ENCODE measurements around the gene HERC3.

HERC3 gene

DNA sequence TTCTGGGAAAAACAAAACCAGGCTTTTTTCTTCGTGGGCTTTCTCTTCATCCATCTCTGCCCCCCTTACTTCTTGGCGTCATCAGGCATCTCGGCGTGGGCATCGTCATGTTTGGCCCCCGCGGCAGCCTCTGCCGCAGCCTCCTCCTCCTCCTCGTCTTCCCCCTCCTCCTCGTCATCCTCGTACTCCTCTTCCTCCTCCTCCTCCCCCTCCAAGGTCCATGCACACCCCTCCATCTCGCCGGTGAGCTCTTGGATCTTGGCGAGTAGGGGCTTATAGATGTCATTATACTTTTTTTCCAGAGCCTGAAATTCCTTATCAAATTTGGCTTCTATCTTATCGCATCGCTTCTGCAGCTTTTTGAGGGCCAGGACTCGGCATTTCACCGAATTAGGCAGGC lies 104.9 kb downstream of the HERC3 start:
- Histone ChIP-seq H3K27ac (ENCODE audit: low read depth, low read length, severe bottlenecking) (no peak overlapping the region), H3K36me3 (ENCODE audit: control insufficient read depth, insufficient read depth, low read length) (no peaks in the 10 kb centered on the region), H3K4me1 (ENCODE audit: control insufficient read depth, insufficient read depth, low read length, poor library complexity, severe bottlenecking) (no peaks in the 10 kb centered on the region), H3K4me3 (ENCODE audit: extremely low read depth, insufficient read depth, low read length, poor library complexity, severe bottlenecking) (peak overlapping the region; percentile 47), H3K9me3 (ENCODE audit: control insufficient read depth, low read length) (no peaks in the 10 kb centered on the region)
- WGBS, 2 experiments (ENCODE audit: insufficient coverage in 2 of 2): 53 to 56% methylated on average over 13 to 15 of the region's 18 CpGs

- Histone ChIP-seq H3K27ac (ENCODE audit: low read depth, low read length, severe bottlenecking) (no peak within 1 kb of the TSS), H3K4me3 (ENCODE audit: extremely low read depth, insufficient read depth, low read length, poor library complexity, severe bottlenecking) (peak within 1 kb of the TSS; percentile 47), H3K9me3 (ENCODE audit: control insufficient read depth, low read length) (no peaks in the 10 kb centered on the region), H3K36me3 (ENCODE audit: control insufficient read depth, insufficient read depth, low read length) (no peaks in the 10 kb centered on the region), H3K4me1 (ENCODE audit: control insufficient read depth, insufficient read depth, low read length, poor library complexity, severe bottlenecking) (no peaks in the 10 kb centered on the region)
- 64 to 68% methylated on average over 16 to 39 of the region's 40 CpGs for WGBS, 2 experiments (ENCODE audit: insufficient coverage in 2 of 2)
These were observed 105.5 kb downstream of the HERC3 start, which contains the start of gene NAP1L5 for GRCh38 chr4:88697588-88698329. Gene NAP1L5, minus strand, starts transcription at chr4:88697829. Its CDS starts 75 bp downstream, at chr4:88697754.

DNA sequence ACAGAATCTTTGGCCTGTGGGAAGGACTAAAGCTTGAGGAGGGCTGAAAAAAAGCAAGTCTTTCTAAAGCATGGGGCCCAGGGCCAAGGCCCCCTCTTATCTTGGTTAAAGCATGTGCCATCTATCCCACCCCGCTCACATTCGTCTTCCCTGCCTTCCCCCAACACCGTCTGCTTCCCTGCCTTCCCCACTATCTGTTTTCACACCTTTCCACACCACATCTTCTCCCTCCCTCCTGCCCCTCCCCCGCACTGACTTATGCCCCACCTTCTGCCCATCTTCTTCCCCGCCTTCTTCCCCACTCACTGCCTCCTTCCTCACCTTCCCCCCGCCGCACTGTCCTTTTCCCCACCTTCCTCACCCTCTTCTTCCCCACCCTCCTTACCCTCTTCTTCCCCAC lies 106.2 kb downstream of the HERC3 start:
- Histone ChIP-seq H3K36me3 (ENCODE audit: control insufficient read depth, insufficient read depth, low read length) (no peaks in the 10 kb centered on the region), H3K4me3 (ENCODE audit: extremely low read depth, insufficient read depth, low read length, poor library complexity, severe bottlenecking) (no peak overlapping the region), H3K4me1 (ENCODE audit: control insufficient read depth, insufficient read depth, low read length, poor library complexity, severe bottlenecking) (no peaks in the 10 kb centered on the region), H3K9me3 (ENCODE audit: control insufficient read depth, low read length) (no peaks in the 10 kb centered on the region), H3K27ac (ENCODE audit: low read depth, low read length, severe bottlenecking) (no peak overlapping the region)
- WGBS, 2 experiments (ENCODE audit: insufficient coverage in 2 of 2): 89 to 100% methylated on average over 3 to 7 of the region's 7 CpGs

DNA sequence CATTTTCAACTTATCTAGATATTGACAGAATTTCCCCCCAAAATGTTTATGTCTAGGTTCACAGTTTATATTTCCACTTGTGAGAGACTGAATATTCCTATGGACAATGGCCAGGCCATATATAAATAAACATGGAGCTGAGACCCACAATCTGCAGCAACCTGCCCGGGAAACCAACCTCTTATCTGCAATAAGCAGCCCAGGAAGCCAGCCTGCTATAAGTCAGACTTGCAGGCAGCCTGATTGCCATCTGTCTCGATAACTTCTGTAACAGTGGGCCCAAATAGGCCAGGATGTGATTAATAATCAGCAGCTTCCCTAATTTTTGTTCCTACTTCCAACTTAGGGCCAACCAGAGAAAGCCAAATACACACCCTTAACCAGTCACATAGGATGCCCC lies 110.5 kb downstream of the HERC3 start:
- Histone ChIP-seq H3K9me3 (ENCODE audit: control insufficient read depth, low read length) (no peaks in the 10 kb centered on the region), H3K4me3 (ENCODE audit: extremely low read depth, insufficient read depth, low read length, poor library complexity, severe bottlenecking) (no peak overlapping the region), H3K27ac (ENCODE audit: low read depth, low read length, severe bottlenecking) (no peak overlapping the region), H3K4me1 (ENCODE audit: control insufficient read depth, insufficient read depth, low read length, poor library complexity, severe bottlenecking) (peaks cover 4% of the 10 kb centered on the region), H3K36me3 (ENCODE audit: control insufficient read depth, insufficient read depth, low read length) (no peaks in the 10 kb centered on the region)
- 90 to 92% methylated on average over 2 of the region's 2 CpGs for WGBS, 2 experiments (ENCODE audit: insufficient coverage in 2 of 2)

- H3K4me3 ChIP-seq (ENCODE audit: extremely low read depth, insufficient read depth, low read length, poor library complexity, severe bottlenecking): no peak overlapping the region
- no peaks in the 10 kb centered on the region for H3K9me3 ChIP-seq (ENCODE audit: control insufficient read depth, low read length)
- H3K4me1 ChIP-seq (ENCODE audit: control insufficient read depth, insufficient read depth, low read length, poor library complexity, severe bottlenecking): peaks cover 4% of the 10 kb centered on the region
- H3K27ac ChIP-seq (ENCODE audit: low read depth, low read length, severe bottlenecking): no peak overlapping the region
- no peaks in the 10 kb centered on the region for H3K36me3 ChIP-seq (ENCODE audit: control insufficient read depth, insufficient read depth, low read length)
These were observed 112.9 kb downstream of the HERC3 start for GRCh38 chr4:88705223-88705622.

DNA sequence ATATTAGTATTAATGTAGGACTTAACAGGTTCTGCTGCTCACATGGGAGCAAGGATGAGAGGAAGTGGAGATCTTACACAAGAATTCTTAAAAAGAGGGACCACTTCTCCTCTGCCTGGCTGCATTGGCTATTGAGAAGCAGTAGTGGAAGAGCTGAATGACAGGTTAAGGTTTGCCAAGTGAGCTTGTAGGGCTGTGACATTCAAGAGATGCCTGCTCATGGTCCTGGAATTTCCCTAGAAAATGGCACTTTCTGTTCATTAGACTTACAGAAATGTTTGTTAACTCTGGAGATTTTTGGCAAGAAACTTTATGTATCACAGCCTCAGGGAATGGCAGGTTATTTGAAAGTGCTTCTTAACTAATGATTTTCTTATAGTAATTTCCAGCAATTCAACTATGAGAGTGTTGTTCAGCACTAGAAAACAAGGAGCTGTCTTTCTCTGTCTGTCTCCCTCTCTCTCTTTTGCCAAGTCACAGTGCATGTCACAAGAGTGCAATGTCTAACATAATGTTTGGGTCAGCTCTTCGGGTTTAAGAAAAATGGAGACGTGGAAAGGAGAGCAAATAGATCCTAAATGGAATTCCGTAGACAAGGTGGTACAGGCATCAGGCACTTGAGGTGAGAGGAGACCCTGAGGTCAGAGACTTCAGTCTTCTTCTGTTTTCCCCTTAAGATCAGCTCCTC lies 113.7 kb downstream of the HERC3 start:
- H3K4me1 ChIP-seq (ENCODE audit: control insufficient read depth, insufficient read depth, low read length, poor library complexity, severe bottlenecking): peaks cover 4% of the 10 kb centered on the region
- H3K27ac ChIP-seq (ENCODE audit: low read depth, low read length, severe bottlenecking): no peak overlapping the region
- H3K4me3 ChIP-seq (ENCODE audit: extremely low read depth, insufficient read depth, low read length, poor library complexity, severe bottlenecking): no peak overlapping the region
- WGBS, 2 experiments (ENCODE audit: insufficient coverage in 2 of 2): 75 to 92% methylated on average over 3 of the region's 3 CpGs
- no peaks in the 10 kb centered on the region for H3K9me3 ChIP-seq (ENCODE audit: control insufficient read depth, low read length)
- H3K36me3 ChIP-seq (ENCODE audit: control insufficient read depth, insufficient read depth, low read length): no peaks in the 10 kb centered on the region

DNA sequence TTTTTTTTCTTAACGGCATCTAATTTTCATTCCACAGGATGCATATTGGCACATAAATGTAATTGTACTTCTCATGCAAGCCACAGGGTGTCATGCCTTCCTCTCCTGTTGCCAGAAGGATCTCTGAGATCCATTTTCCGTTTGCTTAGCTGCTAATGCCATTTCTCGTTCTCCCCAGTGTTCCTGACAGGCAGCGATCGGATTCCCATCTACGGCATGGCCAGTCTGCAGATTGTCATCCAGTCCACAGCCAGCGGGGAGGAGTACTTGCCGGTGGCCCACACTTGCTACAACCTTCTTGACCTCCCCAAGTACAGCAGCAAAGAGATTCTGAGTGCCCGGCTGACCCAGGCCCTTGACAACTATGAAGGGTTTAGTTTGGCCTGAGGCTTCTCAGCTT lies 114.3 kb downstream of the HERC3 start:
- Histone ChIP-seq H3K4me1 (ENCODE audit: control insufficient read depth, insufficient read depth, low read length, poor library complexity, severe bottlenecking) (peaks cover 4% of the 10 kb centered on the region), H3K27ac (ENCODE audit: low read depth, low read length, severe bottlenecking) (no peak overlapping the region), H3K36me3 (ENCODE audit: control insufficient read depth, insufficient read depth, low read length) (no peaks in the 10 kb centered on the region), H3K9me3 (ENCODE audit: control insufficient read depth, low read length) (no peaks in the 10 kb centered on the region), H3K4me3 (ENCODE audit: extremely low read depth, insufficient read depth, low read length, poor library complexity, severe bottlenecking) (no peak overlapping the region)
- WGBS, 2 experiments (ENCODE audit: insufficient coverage in 2 of 2): 70 to 72% methylated on average over 5 to 8 of the region's 9 CpGs

DNA sequence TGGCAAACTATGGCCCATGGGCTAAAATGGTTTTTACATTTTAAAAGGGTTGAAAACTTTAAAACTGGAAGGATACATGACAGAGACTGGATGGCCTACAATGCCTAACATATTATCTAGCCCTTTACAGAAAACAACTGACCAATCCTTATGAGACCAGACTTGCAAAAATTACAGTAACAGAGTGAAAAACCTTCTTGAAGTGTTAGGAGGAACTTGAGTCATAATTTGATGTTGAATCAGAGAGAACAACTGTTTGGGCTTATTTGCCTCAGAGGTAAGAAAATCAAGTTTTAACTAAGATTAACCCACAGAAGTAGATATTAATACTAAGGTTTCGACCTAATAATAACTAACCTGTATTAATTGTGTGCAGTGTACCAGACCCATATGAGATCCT lies 117.7 kb downstream of the HERC3 start:
- H3K9me3 ChIP-seq (ENCODE audit: control insufficient read depth, low read length): no peaks in the 10 kb centered on the region
- no peaks in the 10 kb centered on the region for H3K36me3 ChIP-seq (ENCODE audit: control insufficient read depth, insufficient read depth, low read length)
- H3K27ac ChIP-seq (ENCODE audit: low read depth, low read length, severe bottlenecking): no peak overlapping the region
- no CpG with 5 or more reads among the region's 1 CpG for WGBS, 2 experiments (ENCODE audit: insufficient coverage in 2 of 2)
- peaks cover 4% of the 10 kb centered on the region for H3K4me1 ChIP-seq (ENCODE audit: control insufficient read depth, insufficient read depth, low read length, poor library complexity, severe bottlenecking)
- H3K4me3 ChIP-seq (ENCODE audit: extremely low read depth, insufficient read depth, low read length, poor library complexity, severe bottlenecking): no peak overlapping the region

DNA sequence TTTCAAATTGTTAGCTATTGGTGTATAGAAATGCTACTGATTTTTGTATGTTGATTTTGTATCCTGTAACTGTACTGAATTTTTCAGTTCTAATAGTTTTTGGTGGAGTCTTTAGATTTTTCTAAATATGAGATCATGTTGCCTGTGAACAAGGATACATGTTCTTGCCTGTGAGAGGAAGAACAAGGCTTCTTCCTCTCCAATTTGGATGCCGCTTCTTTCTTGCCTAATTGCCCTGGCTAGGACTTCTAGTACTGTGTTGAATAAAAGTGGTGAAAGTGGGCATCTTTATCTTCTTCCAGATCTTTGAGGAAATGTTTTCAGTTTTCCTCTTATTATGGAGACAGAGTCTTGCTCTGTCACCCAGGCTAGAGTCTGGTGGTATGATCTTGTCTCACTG lies 121.5 kb downstream of the HERC3 start:
- Histone ChIP-seq H3K4me3 (ENCODE audit: extremely low read depth, insufficient read depth, low read length, poor library complexity, severe bottlenecking) (no peak overlapping the region), H3K9me3 (ENCODE audit: control insufficient read depth, low read length) (peaks cover 13% of the 10 kb centered on the region), H3K27ac (ENCODE audit: low read depth, low read length, severe bottlenecking) (no peak overlapping the region), H3K4me1 (ENCODE audit: control insufficient read depth, insufficient read depth, low read length, poor library complexity, severe bottlenecking) (no peaks in the 10 kb centered on the region), H3K36me3 (ENCODE audit: control insufficient read depth, insufficient read depth, low read length) (peaks cover 3% of the 10 kb centered on the region)
- WGBS, 2 experiments (ENCODE audit: insufficient coverage in 2 of 2): 67 to 100% methylated on average over 1 of the region's 1 CpG

- Histone ChIP-seq H3K36me3 (ENCODE audit: control insufficient read depth, insufficient read depth, low read length) (peaks cover 3% of the 10 kb centered on the region), H3K27ac (ENCODE audit: low read depth, low read length, severe bottlenecking) (no peak overlapping the region), H3K4me3 (ENCODE audit: extremely low read depth, insufficient read depth, low read length, poor library complexity, severe bottlenecking) (no peak overlapping the region), H3K9me3 (ENCODE audit: control insufficient read depth, low read length) (peaks cover 13% of the 10 kb centered on the region), H3K4me1 (ENCODE audit: control insufficient read depth, insufficient read depth, low read length, poor library complexity, severe bottlenecking) (no peaks in the 10 kb centered on the region)
- WGBS, 2 experiments (ENCODE audit: insufficient coverage in 2 of 2): 78 to 92% methylated on average over 3 to 4 of the region's 5 CpGs
These were observed 125.8 kb downstream of the HERC3 start for GRCh38 chr4:88718098-88718497.

DNA sequence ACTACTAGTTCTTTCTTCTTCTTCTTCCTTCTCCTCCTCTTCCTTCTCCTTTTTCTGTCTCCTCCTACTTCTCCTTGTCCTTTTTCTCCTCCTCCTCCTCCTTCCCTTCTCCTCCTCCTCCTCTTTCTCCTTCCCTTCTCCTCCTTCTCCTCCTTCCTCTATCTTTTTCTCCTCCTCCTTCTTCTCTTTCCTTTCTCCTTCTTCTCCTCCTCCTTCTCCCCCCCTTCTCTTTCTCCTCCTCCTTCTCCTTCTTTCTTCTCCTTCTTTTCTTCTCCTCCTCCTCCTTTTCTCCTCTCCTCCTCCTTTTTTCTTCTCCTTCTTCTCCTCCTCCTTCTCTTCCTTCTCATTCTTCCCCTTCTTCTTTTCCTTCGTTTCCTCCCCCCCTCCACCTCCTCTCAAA lies 127.1 kb downstream of the HERC3 start:
- Histone ChIP-seq H3K27ac (ENCODE audit: low read depth, low read length, severe bottlenecking) (no peak overlapping the region), H3K4me1 (ENCODE audit: control insufficient read depth, insufficient read depth, low read length, poor library complexity, severe bottlenecking) (no peaks in the 10 kb centered on the region), H3K4me3 (ENCODE audit: extremely low read depth, insufficient read depth, low read length, poor library complexity, severe bottlenecking) (no peak overlapping the region), H3K36me3 (ENCODE audit: control insufficient read depth, insufficient read depth, low read length) (peaks cover 3% of the 10 kb centered on the region), H3K9me3 (ENCODE audit: control insufficient read depth, low read length) (peaks cover 13% of the 10 kb centered on the region)
- WGBS, 2 experiments (ENCODE audit: insufficient coverage in 2 of 2): 100% methylated on average over 1 of the region's 1 CpG; no CpG with 5 or more reads in 1 of the 2 experiments
